B cell (primary cell): Measurements from ENCODE around the gene SALL1. TPM values are rescaled to one million over a fixed set of nuclear protein-coding genes. Genes with fewer than 3 reads are reported as not detected.

ENCODE experiments used
- ATAC-seq: fragments of 200-7000 bp; cut with Tn5 transposase; one replicate; pipeline ENCODE4 v1.10.0; 2021; ENCODE audit warnings: low read depth, mild to moderate bottlenecking, moderate number of reproducible peaks, moderate library complexity
- CTCF ChIA-PET: fragments of 350-600 bp; sonication (Branson Sonifier 250); formaldehyde crosslinking; loops from one replicate; lab custom pipeline; 2021; ENCODE audit warnings: antibody characterized with exemption, inconsistent platforms; lab: Charles Lee
- POLR2A ChIA-PET: fragments of 350-600 bp; sonication (Branson Sonifier 250); formaldehyde crosslinking; loops from one replicate; lab custom pipeline; 2021; ENCODE audit warnings: antibody characterized with exemption; lab: Charles Lee
- DNase-seq: peaks from one replicate; pipeline ENCODE4 v3.0.0; 2013
- H2AFZ ChIP-seq: 2 replicates; pipeline ENCODE4 v1.6.1; 2012; ENCODE audit warnings: mild to moderate bottlenecking, low read depth, low read length; ENCODE audit not compliant: insufficient read depth, poor library complexity, severe bottlenecking
- H3K27ac ChIP-seq, 2 donors: 1 replicate in 1 of 2; 2 replicates in 1 of 2; pipeline ENCODE4 v1.5.1; 2012 to 2013; ENCODE audit warnings: low read length in 2 of 2, mild to moderate bottlenecking in 2 of 2, moderate library complexity in 1 of 2
- H3K27me3 ChIP-seq, 4 experiments: fragments of 200-600 bp in 1 of 4; sonication (generic) in 1 of 4; replicated peaks in 1 of 4; 1 replicate in 2 of 4; 2 replicates in 2 of 4; pipeline versions ENCODE4 v1.6.1 to v1.7.0; 2013 to 2016; ENCODE audit warnings: low read length in 3 of 4, mild to moderate bottlenecking in 2 of 4, mixed read lengths in 1 of 4, moderate library complexity in 1 of 4; ENCODE audit not compliant: insufficient read depth in 4 of 4, control insufficient read depth in 3 of 4; ENCODE audit errors: control extremely low read depth in 1 of 4
- H3K36me3 ChIP-seq, 2 experiments: replicated peaks in 1 of 2; 1 replicate in 1 of 2; 2 replicates in 1 of 2; pipeline versions ENCODE4 v1.6.1 to v1.7.1; 2013; ENCODE audit warnings: low read length in 1 of 2; ENCODE audit not compliant: insufficient read depth in 2 of 2, control insufficient read depth in 1 of 2; ENCODE audit errors: control extremely low read depth in 1 of 2, extremely low read depth in 1 of 2
- H3K4me1 ChIP-seq, 2 donors: fragments of 200-600 bp in 1 of 2; sonication (generic) in 1 of 2; 1 replicate in 1 of 2; 2 replicates in 1 of 2; pipeline versions ENCODE4 v1.5.1 to v1.6.1; 2013 to 2017; ENCODE audit warnings: low read length in 2 of 2; ENCODE audit not compliant: control insufficient read depth in 2 of 2, insufficient read depth in 2 of 2
- H3K4me2 ChIP-seq: replicated peaks from 2 replicates; pipeline ENCODE3; 2012; ENCODE audit warnings: mild to moderate bottlenecking, low read depth, low read length; ENCODE audit not compliant: poor library complexity, severe bottlenecking
- H3K4me3 ChIP-seq, 5 experiments: fragments of 200-600 bp in 1 of 5; sonication (generic) in 1 of 5; 1 replicate in 3 of 5; 2 replicates in 2 of 5; pipeline versions ENCODE4 v1.5.1 to v1.7.0; 2011 to 2016; ENCODE audit warnings: low read length in 4 of 5, mild to moderate bottlenecking in 4 of 5, low read depth in 2 of 5, control low read depth in 1 of 5, moderate library complexity in 1 of 5; ENCODE audit not compliant: insufficient read depth in 1 of 5; ENCODE audit errors: control extremely low read depth in 1 of 5, extremely low read depth in 1 of 5
- H3K79me2 ChIP-seq: fragments of 200-600 bp; sonication (generic); one replicate; pipeline ENCODE4 v1.6.0; 2016; ENCODE audit warnings: low read length; ENCODE audit not compliant: control insufficient read depth, insufficient read depth
- H3K9ac ChIP-seq: fragments of 200-600 bp; sonication (generic); 2 replicates; pipeline ENCODE4 v1.6.1; 2017; ENCODE audit warnings: mild to moderate bottlenecking, low read length, moderate library complexity
- H3K9me3 ChIP-seq, 3 donors: one replicate each; pipeline versions ENCODE4 v1.6.1 to v1.7.1; 2013; ENCODE audit warnings: low read length in 2 of 3; ENCODE audit not compliant: control insufficient read depth in 2 of 3, insufficient read depth in 1 of 3; ENCODE audit errors: control extremely low read depth in 1 of 3
- H4K20me1 ChIP-seq: 2 replicates; pipeline ENCODE4 v1.6.0; 2012; ENCODE audit warnings: mild to moderate bottlenecking, low read length; ENCODE audit not compliant: insufficient read depth, control insufficient read depth, poor library complexity, severe bottlenecking
- H3K27ac Mint-ChIP-seq: one replicate; pipeline ENCODE4 v1.8.0; 2021; ENCODE audit warnings: mixed read lengths
- H3K27me3 Mint-ChIP-seq: one replicate; pipeline ENCODE4 v1.8.0; 2021; ENCODE audit warnings: mixed read lengths
- H3K4me1 Mint-ChIP-seq: one replicate; pipeline ENCODE4 v1.8.0; 2021; ENCODE audit warnings: mixed read lengths
- H3K4me3 Mint-ChIP-seq: one replicate; pipeline ENCODE4 v1.8.0; 2021; ENCODE audit warnings: mixed read lengths
- H3K9me3 Mint-ChIP-seq: one replicate; pipeline ENCODE4 v1.8.0; 2022; ENCODE audit warnings: mixed read lengths; ENCODE audit not compliant: insufficient read depth
- EZH2 ChIP-seq: IDR thresholded peaks from 2 replicates; pipeline ENCODE4 v1.6.1; 2012; ENCODE audit warnings: borderline replicate concordance, low read depth, mild to moderate bottlenecking, moderate library complexity, low read length; ENCODE audit not compliant: insufficient read depth, poor library complexity, severe bottlenecking
- WGBS: methylation state at CpG from one replicate; pipeline ENCODE4 v1.1.5; 2013; ENCODE audit warnings: missing lambda C conversion rate; ENCODE audit not compliant: insufficient coverage; 5-methylcytosine and 5-hydroxymethylcytosine counted together
- intact Hi-C: fragments of 100-400 bp; cut with micrococcal nuclease; formaldehyde crosslinking; loops from one replicate; pipeline ENCODE4 v1.10.0; 2022
- polyA plus RNA-seq: library from polyadenylated mRNA; depleted of rRNA; stranded (reverse); fragments of >200 nt; gene quantifications from 2 replicates; pipeline ENCODE4 v1.2.3, GENCODE V29; 2012
- total RNA-seq, 2 donors: library from RNA; stranded (reverse); fragments of 120-200 nt in 1 of 2; gene quantifications; 1 replicate in 1 of 2; 2 replicates in 1 of 2; pipeline versions ENCODE4 v1.2.3 to v1.2.4, GENCODE V29; 2013 to 2022
- TF ChIP-seq, protein P1 (sequence below): fragments of 200-600 bp; IDR thresholded peaks from one replicate; pipeline ENCODE4 v1.8.0; 2022; ENCODE audit warnings: antibody characterized with exemption, mild to moderate bottlenecking

Gene SALL1
- total and polyA plus RNA-seq, 2 donors (not counting 1 experiment from before 2014, with no cell fraction given): not detected

DNA sequence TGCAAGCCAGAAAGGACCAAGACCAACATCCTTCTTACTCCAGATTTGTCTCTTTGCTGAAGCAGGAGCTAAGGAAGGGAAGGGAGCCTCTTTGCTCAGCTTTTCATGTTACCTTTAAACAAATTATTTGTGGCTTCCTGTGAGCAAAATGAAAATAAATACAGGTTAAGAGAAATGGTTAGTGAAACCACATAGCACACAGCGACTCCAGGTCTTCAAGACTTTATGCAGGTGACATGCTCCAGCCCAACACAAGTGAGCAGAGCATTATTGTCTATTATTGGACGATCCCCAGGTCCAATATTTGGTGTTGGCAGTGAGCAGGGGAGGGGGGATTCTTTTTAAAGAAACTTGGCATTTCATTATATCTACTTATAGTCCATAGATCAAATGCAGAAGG is 53.3 kb downstream of the SALL1 start:
- WGBS: 88% methylated on average over 1 of the region's 2 CpGs
- H3K9me3 Mint-ChIP-seq: no peaks in the 10 kb centered on the region
- H3K27ac Mint-ChIP-seq: no peak overlapping the region
- no peak overlapping the region for H2AFZ ChIP-seq
- H3K36me3 ChIP-seq: no peaks in the 10 kb centered on the region
- H3K79me2 ChIP-seq: no peaks in the 10 kb centered on the region
- no peaks in the 10 kb centered on the region for H3K4me1 Mint-ChIP-seq
- no peak overlapping the region for H3K9ac ChIP-seq
- H3K27me3 ChIP-seq: no peaks in the 10 kb centered on the region
- intact Hi-C loops: no loop called here
- no peak for DNase-seq
- H4K20me1 ChIP-seq: no peaks in the 10 kb centered on the region
- peaks cover 0 to 5% (median 0%) of the 10 kb centered on the region in 3 donors for H3K9me3 ChIP-seq
- H3K4me1 ChIP-seq: no peaks in the 10 kb centered on the region
- H3K4me2 ChIP-seq: no peak overlapping the region
- H3K4me3 Mint-ChIP-seq: no peak overlapping the region
- peaks cover 9% of the 10 kb centered on the region for H3K27me3 Mint-ChIP-seq
- ATAC-seq: no peak
- TF ChIP-seq, protein P1, sequence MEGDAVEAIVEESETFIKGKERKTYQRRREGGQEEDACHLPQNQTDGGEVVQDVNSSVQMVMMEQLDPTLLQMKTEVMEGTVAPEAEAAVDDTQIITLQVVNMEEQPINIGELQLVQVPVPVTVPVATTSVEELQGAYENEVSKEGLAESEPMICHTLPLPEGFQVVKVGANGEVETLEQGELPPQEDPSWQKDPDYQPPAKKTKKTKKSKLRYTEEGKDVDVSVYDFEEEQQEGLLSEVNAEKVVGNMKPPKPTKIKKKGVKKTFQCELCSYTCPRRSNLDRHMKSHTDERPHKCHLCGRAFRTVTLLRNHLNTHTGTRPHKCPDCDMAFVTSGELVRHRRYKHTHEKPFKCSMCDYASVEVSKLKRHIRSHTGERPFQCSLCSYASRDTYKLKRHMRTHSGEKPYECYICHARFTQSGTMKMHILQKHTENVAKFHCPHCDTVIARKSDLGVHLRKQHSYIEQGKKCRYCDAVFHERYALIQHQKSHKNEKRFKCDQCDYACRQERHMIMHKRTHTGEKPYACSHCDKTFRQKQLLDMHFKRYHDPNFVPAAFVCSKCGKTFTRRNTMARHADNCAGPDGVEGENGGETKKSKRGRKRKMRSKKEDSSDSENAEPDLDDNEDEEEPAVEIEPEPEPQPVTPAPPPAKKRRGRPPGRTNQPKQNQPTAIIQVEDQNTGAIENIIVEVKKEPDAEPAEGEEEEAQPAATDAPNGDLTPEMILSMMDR: no peak
- no peak for TF ChIP-seq EZH2
- no peak overlapping the region for H3K4me3 ChIP-seq
- POLR2A ChIA-PET: no interaction called here
- H3K27ac ChIP-seq: no peak overlapping the region
- CTCF ChIA-PET: no interaction called here

DNA sequence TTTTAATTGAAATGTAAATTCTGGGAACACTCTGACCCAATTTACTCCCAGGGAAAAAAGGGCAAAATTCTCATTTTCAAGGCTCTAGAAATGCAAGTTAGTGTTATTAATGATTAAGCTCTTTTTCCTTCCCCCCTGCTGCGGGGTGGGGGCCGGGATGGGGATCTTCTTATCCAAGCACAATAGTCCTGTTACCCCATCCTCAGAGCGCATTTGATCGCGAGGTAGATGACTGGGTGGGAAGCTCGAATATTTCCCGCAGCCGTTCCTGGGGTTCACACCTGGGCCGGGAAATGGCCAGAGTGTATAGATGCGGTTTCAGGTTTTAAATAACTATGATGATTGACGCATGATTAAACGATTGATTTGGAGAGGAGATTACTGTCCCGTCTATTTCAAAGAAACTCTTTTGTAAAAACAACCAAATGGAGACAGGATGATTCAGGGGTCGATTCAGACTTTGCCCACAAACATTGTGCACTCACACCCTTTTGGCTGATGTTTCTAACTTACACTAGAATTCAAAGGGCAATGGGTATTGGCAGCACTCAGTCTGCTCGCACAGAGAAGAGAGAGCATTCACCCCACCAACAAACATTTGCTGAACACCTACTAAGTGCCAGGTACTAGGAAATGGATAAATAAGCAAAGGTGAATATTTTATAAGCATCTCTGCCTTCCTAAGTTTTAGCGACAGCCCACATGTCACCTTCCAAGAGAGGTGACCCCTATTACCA is 55.0 kb downstream of the SALL1 start:
- H3K27me3 Mint-ChIP-seq: peaks cover 9% of the 10 kb centered on the region
- Histone ChIP-seq H3K36me3 (no peaks in the 10 kb centered on the region), H3K4me2 (no peak overlapping the region), H3K9ac (no peak overlapping the region), H3K9me3 (peaks cover 0 to 5% (median 0%) of the 10 kb centered on the region in 3 donors), H3K27ac (no peak overlapping the region), H3K27me3 (no peaks in the 10 kb centered on the region), H4K20me1 (no peaks in the 10 kb centered on the region), H3K79me2 (no peaks in the 10 kb centered on the region), H3K4me1 (no peaks in the 10 kb centered on the region), H3K4me3 (no peak overlapping the region), H2AFZ (no peak overlapping the region)
- ChIA-PET POLR2A (no interaction called here), CTCF (no interaction called here)
- no peak overlapping the region for H3K4me3 Mint-ChIP-seq
- no peak overlapping the region for H3K27ac Mint-ChIP-seq
- TF ChIP-seq, protein P1: no peak
- no peak for TF ChIP-seq EZH2
- ATAC-seq: no peak
- WGBS: 68% methylated on average over 3 of the region's 16 CpGs
- intact Hi-C loops: no loop called here
- H3K4me1 Mint-ChIP-seq: no peaks in the 10 kb centered on the region
- no peaks in the 10 kb centered on the region for H3K9me3 Mint-ChIP-seq
- no peak for DNase-seq
